ENCODE data around the gene NOD1.

Gene NOD1

GRCh38 chr7:30515761-30516160, 37.2 kb upstream of the NOD1 start:
- H3K9ac ChIP-seq, result no peak overlapping the region
- no peak overlapping the region for H3K4me3 ChIP-seq (IDR thresholded peaks at IDR 0.05; ENCODE audit: insufficient read depth, low read depth, low read length)
- no peaks in the 10 kb centered on the region for H4K20me1 ChIP-seq (ENCODE audit: insufficient read depth)
- H2AFZ ChIP-seq (ENCODE audit: low read depth), result no peak overlapping the region
- no peak overlapping the region for H3K4me2 ChIP-seq
- H3K4me1 ChIP-seq (ENCODE audit: low read depth, poor library complexity, severe bottlenecking), result no peaks in the 10 kb centered on the region
- H3K79me2 ChIP-seq (ENCODE audit: insufficient read depth, low read depth), result no peaks in the 10 kb centered on the region
- H3K27me3 ChIP-seq (ENCODE audit: insufficient read depth, low read depth), result no peaks in the 10 kb centered on the region
- H3K36me3 ChIP-seq (ENCODE audit: insufficient read depth), result no peaks in the 10 kb centered on the region
- TF ChIP-seq CTCF (conservative IDR thresholded peaks at IDR 0.05; ENCODE audit: low read depth, low read length), result no peak
- H3K27ac ChIP-seq, result no peak overlapping the region

DNA sequence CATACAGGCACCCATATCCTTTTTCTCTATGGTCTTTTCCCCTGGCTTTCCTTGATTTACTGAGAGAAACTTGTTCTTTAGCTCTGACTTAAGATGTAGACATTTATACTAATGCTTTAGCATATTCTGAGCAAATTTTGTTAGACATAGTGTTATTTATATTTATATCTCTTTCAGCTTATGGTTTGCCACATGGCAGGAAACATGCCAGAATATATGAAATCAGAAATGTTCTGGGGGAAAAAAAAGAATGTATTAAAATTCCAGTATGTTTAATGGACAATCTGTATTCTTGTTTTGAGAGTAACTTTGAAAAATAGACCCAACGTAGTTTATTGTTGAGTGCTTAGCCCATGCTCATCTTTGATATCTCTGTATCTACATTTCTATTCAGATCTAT, 36.2 kb upstream of the NOD1 start:
- no peak overlapping the region for H3K9ac ChIP-seq
- H2AFZ ChIP-seq (ENCODE audit: low read depth), result no peak overlapping the region
- H3K4me2 ChIP-seq, result no peak overlapping the region
- no peaks in the 10 kb centered on the region for H3K36me3 ChIP-seq (ENCODE audit: insufficient read depth)
- H3K4me3 ChIP-seq (IDR thresholded peaks at IDR 0.05; ENCODE audit: insufficient read depth, low read depth, low read length), result no peak overlapping the region
- H4K20me1 ChIP-seq (ENCODE audit: insufficient read depth), result no peaks in the 10 kb centered on the region
- H3K4me1 ChIP-seq (ENCODE audit: low read depth, poor library complexity, severe bottlenecking), result no peaks in the 10 kb centered on the region
- TF ChIP-seq CTCF (conservative IDR thresholded peaks at IDR 0.05; ENCODE audit: low read depth, low read length), result no peak
- H3K27me3 ChIP-seq (ENCODE audit: insufficient read depth, low read depth), result no peaks in the 10 kb centered on the region
- no peak overlapping the region for H3K27ac ChIP-seq
- no peaks in the 10 kb centered on the region for H3K79me2 ChIP-seq (ENCODE audit: insufficient read depth, low read depth)

DNA sequence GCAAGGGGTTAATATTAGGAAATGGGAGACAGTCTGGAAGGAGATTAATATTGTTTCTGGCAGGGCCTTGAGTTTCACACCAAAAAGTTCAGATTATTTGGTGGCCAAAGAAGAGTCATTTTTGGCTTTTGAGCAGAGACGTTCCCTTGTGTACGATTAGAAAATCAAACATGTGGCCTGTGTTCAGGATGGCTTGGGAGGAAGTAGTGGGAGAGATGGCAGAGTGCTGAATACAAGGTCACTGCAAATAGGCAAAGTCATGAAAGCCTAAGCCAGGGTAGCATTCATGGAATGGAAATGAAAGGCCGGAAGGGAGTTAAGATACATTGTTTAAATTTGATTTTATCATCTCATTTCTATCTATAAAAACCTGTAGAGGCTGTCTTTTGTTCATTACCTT, 35.6 kb upstream of the NOD1 start:
- Histone ChIP-seq H4K20me1 (ENCODE audit: insufficient read depth) (no peaks in the 10 kb centered on the region), H3K36me3 (ENCODE audit: insufficient read depth) (no peaks in the 10 kb centered on the region), H3K4me3 (IDR thresholded peaks at IDR 0.05; ENCODE audit: insufficient read depth, low read depth, low read length) (no peak overlapping the region), H2AFZ (ENCODE audit: low read depth) (no peak overlapping the region), H3K4me1 (ENCODE audit: low read depth, poor library complexity, severe bottlenecking) (no peaks in the 10 kb centered on the region), H3K4me2 (no peak overlapping the region), H3K9ac (no peak overlapping the region), H3K79me2 (ENCODE audit: insufficient read depth, low read depth) (no peaks in the 10 kb centered on the region), H3K27ac (no peak overlapping the region), H3K27me3 (ENCODE audit: insufficient read depth, low read depth) (no peaks in the 10 kb centered on the region)
- no peak for TF ChIP-seq CTCF (conservative IDR thresholded peaks at IDR 0.05; ENCODE audit: low read depth, low read length)

DNA sequence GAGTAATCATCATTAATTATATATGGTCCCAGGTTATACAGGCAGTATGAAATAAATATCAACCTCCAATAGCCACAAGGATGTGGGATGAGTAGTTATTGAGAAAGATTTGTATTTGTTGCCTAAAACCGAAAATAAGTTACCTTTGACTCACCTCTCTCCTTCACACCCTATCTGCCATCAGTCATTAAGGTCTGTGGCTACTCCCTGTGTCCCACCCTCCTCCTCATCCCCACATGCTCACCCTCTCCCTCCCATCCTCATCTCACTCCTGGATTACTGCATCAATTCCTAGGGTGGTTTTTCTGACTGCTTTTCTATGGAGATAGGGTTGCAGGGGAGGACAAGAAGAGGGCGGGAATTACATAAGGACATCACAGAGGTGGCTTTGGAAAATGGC, 35.2 kb upstream of the NOD1 start:
- H3K4me2 ChIP-seq, result no peak overlapping the region
- no peaks in the 10 kb centered on the region for H3K27me3 ChIP-seq (ENCODE audit: insufficient read depth, low read depth)
- H4K20me1 ChIP-seq (ENCODE audit: insufficient read depth), result no peaks in the 10 kb centered on the region
- H3K36me3 ChIP-seq (ENCODE audit: insufficient read depth), result no peaks in the 10 kb centered on the region
- H3K27ac ChIP-seq, result no peak overlapping the region
- no peak overlapping the region for H3K4me3 ChIP-seq (IDR thresholded peaks at IDR 0.05; ENCODE audit: insufficient read depth, low read depth, low read length)
- no peaks in the 10 kb centered on the region for H3K4me1 ChIP-seq (ENCODE audit: low read depth, poor library complexity, severe bottlenecking)
- TF ChIP-seq CTCF (conservative IDR thresholded peaks at IDR 0.05; ENCODE audit: low read depth, low read length), result no peak
- no peak overlapping the region for H3K9ac ChIP-seq
- no peak overlapping the region for H2AFZ ChIP-seq (ENCODE audit: low read depth)
- H3K79me2 ChIP-seq (ENCODE audit: insufficient read depth, low read depth), result no peaks in the 10 kb centered on the region
